ENCODE data around the gene TMEM187. TPM values are rescaled to one million over a fixed set of nuclear protein-coding genes. Genes with fewer than 3 reads are reported as not detected.

The TMEM187 gene
- total and polyA plus RNA-seq, 10 of the 15 experiments (the other 5 are each of a cell fraction or from before 2014, with no cell fraction given) = 0.45 to 8.5 (median 4.1) TPM

DNA sequence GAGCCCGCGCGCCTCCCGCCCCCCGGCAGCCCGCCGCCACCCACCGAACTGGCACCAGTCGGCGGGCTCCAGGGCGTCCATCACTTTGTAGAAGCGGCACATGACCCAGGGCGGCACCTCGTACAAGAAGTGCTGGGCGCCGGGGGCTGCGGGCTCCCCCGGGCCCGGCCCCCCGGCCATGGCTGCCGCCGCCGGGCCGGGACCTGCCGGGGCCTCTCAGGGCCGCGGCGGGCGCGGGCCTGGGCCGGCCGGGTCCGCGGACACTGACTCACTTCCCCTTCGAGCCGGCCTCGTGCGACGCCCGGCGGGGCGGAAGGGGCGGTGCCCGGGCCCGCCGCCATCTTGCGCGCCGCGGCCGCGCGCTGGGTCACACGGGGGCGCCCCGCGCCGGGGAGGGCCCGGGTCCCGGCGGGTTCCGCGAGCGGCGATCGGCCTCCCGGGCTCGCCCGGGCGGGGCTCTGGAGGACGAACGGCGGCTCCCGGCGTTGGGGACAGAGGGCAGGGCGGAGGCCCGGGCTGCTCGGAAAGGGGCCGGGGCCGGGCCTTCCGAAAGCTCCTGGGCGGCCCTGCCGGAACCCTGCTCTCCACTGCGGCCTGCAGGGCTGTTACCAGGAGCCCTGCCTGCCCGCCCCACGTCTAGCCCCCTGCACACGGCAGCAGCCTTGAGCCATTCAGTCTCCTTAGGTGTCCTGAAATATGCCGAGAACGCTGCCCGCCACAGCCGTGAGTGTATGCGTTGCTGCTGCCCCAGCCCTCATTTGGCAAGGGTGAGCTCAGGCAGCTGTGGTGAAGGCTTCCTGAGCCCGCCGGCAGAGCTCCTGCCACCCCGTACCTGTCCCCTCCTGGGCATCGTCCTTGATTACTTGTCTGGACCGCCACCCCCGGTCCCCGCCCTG is 47.3 kb downstream of the TMEM187 start, which contains the start of gene IRAK1 (continued):
- TF ChIP-seq ZBTB11 (CRISPR knock-in tag; IDR thresholded peaks at IDR 0.05) = no peak
- peak; percentile 28; the same call in 1 of the 2 replicates for TF ChIP-seq NR2C1 (IDR thresholded peaks at IDR 0.05)
- no peak for TF ChIP-seq CBX3 (IDR thresholded peaks at IDR 0.05; ENCODE audit: borderline replicate concordance, low read depth)
- no peak for TF ChIP-seq SMAD5 (IDR thresholded peaks at IDR 0.05; ENCODE audit: low read depth)
- TF ChIP-seq, protein P1, sequence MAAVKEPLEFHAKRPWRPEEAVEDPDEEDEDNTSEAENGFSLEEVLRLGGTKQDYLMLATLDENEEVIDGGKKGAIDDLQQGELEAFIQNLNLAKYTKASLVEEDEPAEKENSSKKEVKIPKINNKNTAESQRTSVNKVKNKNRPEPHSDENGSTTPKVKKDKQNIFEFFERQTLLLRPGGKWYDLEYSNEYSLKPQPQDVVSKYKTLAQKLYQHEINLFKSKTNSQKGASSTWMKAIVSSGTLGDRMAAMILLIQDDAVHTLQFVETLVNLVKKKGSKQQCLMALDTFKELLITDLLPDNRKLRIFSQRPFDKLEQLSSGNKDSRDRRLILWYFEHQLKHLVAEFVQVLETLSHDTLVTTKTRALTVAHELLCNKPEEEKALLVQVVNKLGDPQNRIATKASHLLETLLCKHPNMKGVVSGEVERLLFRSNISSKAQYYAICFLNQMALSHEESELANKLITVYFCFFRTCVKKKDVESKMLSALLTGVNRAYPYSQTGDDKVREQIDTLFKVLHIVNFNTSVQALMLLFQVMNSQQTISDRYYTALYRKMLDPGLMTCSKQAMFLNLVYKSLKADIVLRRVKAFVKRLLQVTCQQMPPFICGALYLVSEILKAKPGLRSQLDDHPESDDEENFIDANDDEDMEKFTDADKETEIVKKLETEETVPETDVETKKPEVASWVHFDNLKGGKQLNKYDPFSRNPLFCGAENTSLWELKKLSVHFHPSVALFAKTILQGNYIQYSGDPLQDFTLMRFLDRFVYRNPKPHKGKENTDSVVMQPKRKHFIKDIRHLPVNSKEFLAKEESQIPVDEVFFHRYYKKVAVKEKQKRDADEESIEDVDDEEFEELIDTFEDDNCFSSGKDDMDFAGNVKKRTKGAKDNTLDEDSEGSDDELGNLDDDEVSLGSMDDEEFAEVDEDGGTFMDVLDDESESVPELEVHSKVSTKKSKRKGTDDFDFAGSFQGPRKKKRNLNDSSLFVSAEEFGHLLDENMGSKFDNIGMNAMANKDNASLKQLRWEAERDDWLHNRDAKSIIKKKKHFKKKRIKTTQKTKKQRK (IDR thresholded peaks at IDR 0.05; ENCODE audit: low read depth, low read length) = no peak
- TF ChIP-seq SREBF1 (IDR thresholded peaks at IDR 0.05; ENCODE audit: low read length) = no peak
- no peak for TF ChIP-seq MYC (IDR thresholded peaks at IDR 0.05; ENCODE audit: insufficient read depth, insufficient read length, insufficient replicate concordance, low read length, severe bottlenecking)
- peak; percentile 25 for TF ChIP-seq IKZF1 (conservative IDR thresholded peaks at IDR 0.05)
- TF ChIP-seq SMC3 (IDR thresholded peaks at IDR 0.05; ENCODE audit: borderline replicate concordance, low read length) = no peak
- TF ChIP-seq RCOR1 (conservative IDR thresholded peaks at IDR 0.05; ENCODE audit: low read depth, low read length) = no peak
- peak; percentile 37; the same call in 1 of the 2 replicates for TF ChIP-seq TAF1 (IDR thresholded peaks at IDR 0.05; ENCODE audit: borderline replicate concordance, low read depth, low read length)
- TF ChIP-seq, protein P2, sequence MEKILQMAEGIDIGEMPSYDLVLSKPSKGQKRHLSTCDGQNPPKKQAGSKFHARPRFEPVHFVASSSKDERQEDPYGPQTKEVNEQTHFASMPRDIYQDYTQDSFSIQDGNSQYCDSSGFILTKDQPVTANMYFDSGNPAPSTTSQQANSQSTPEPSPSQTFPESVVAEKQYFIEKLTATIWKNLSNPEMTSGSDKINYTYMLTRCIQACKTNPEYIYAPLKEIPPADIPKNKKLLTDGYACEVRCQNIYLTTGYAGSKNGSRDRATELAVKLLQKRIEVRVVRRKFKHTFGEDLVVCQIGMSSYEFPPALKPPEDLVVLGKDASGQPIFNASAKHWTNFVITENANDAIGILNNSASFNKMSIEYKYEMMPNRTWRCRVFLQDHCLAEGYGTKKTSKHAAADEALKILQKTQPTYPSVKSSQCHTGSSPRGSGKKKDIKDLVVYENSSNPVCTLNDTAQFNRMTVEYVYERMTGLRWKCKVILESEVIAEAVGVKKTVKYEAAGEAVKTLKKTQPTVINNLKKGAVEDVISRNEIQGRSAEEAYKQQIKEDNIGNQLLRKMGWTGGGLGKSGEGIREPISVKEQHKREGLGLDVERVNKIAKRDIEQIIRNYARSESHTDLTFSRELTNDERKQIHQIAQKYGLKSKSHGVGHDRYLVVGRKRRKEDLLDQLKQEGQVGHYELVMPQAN (conservative IDR thresholded peaks at IDR 0.05) = no peak
- TF ChIP-seq RUNX3 (IDR thresholded peaks at IDR 0.05; ENCODE audit: low read length) = no peak
- TF ChIP-seq BHLHE40 (IDR thresholded peaks at IDR 0.05; ENCODE audit: borderline replicate concordance in 1 of 2, low read depth in 2 of 2, low read length in 1 of 2) = peak in 1 of 2 experiments; percentile 73; a peak in 2 of 4 replicates
- TF ChIP-seq ZNF24 (IDR thresholded peaks at IDR 0.05) = no peak
- 0 out of 2 replicates have a peak, but pooled peaks have one; percentile 28 for TF ChIP-seq POLR2AphosphoS2 (IDR thresholded peaks at IDR 0.05; ENCODE audit: low read depth, low read length)
- no peak for TF ChIP-seq E4F1 (IDR thresholded peaks at IDR 0.05; ENCODE audit: borderline replicate concordance, partially characterized antibody)

Data from GM12878 (cell line).